HepG2 (cell line): ENCODE results near the gene MINDY1. TPM values are rescaled to one million over a fixed set of nuclear protein-coding genes. Genes with fewer than 3 reads are reported as not detected.

Source experiments
- AGO2 ChIP-seq: fragments of 200-400 bp; formaldehyde crosslinking; optimal IDR thresholded peaks from 2 replicates; pipeline ENCODE3; 2017; ENCODE audit warnings: mild to moderate bottlenecking, low read depth, low read length, moderate library complexity
- CEBPG ChIP-seq: IDR thresholded peaks from 2 replicates; pipeline ENCODE4 v1.6.1; 2016
- CHCHD3 ChIP-seq: sonication (generic); formaldehyde crosslinking; IDR thresholded peaks from 2 replicates; pipeline ENCODE4 v1.8.0; 2022; ENCODE audit warnings: mild to moderate bottlenecking, missing genetic modification reagents, moderate library complexity
- ELF4 ChIP-seq: sonication (generic); formaldehyde crosslinking; IDR thresholded peaks from 2 replicates; pipeline ENCODE4 v1.5.0; 2020; ENCODE audit warnings: missing genetic modification reagents, mild to moderate bottlenecking, moderate library complexity, borderline replicate concordance
- FOXC1 ChIP-seq: sonication (generic); formaldehyde crosslinking; IDR thresholded peaks from 2 replicates; pipeline ENCODE4 v1.8.0; 2022; ENCODE audit warnings: mild to moderate bottlenecking, missing genetic modification reagents, borderline replicate concordance
- FUBP1 ChIP-seq: sonication (generic); formaldehyde crosslinking; IDR thresholded peaks from 2 replicates; pipeline ENCODE4 v1.5.1; 2020; ENCODE audit warnings: missing genetic modification reagents, mild to moderate bottlenecking, borderline replicate concordance
- GFI1 ChIP-seq: sonication (generic); formaldehyde crosslinking; IDR thresholded peaks from 2 replicates; pipeline ENCODE4 v1.5.0; 2020; ENCODE audit warnings: missing genetic modification reagents, mild to moderate bottlenecking, borderline replicate concordance
- HMG20A ChIP-seq: IDR thresholded peaks from 2 replicates; pipeline ENCODE4 v1.6.1; 2016; ENCODE audit warnings: borderline replicate concordance
- JDP2 ChIP-seq: sonication (generic); formaldehyde crosslinking; IDR thresholded peaks from 2 replicates; pipeline ENCODE4 v1.8.1; 2022; ENCODE audit warnings: missing genetic modification reagents, borderline replicate concordance
- KDM6A ChIP-seq: IDR thresholded peaks from 2 replicates; pipeline ENCODE4 v1.6.1; 2016; ENCODE audit warnings: low read depth
- MAFK ChIP-seq, 2 experiments: IDR thresholded peaks in 1 of 2; conservative IDR thresholded peaks in 1 of 2; 2 replicates each; pipeline ENCODE4 v1.6.1; 2011; ENCODE audit warnings: improper control_type of control experiment in 2 of 2, low read length in 2 of 2
- MAX ChIP-seq: IDR thresholded peaks from 2 replicates; pipeline ENCODE4 v1.6.1; 2012; ENCODE audit warnings: inconsistent platforms
- MEIS1 ChIP-seq: sonication (generic); formaldehyde crosslinking; IDR thresholded peaks from 2 replicates; pipeline ENCODE4 v1.9.0; 2021; ENCODE audit warnings: mild to moderate bottlenecking, missing genetic modification reagents, moderate library complexity, borderline replicate concordance
- NR0B2 ChIP-seq: sonication (generic); formaldehyde crosslinking; IDR thresholded peaks from 2 replicates; pipeline ENCODE4 v1.4.0; 2020; ENCODE audit warnings: mild to moderate bottlenecking, missing genetic modification reagents
- SCMH1 ChIP-seq: sonication (generic); formaldehyde crosslinking; IDR thresholded peaks from 2 replicates; pipeline ENCODE4 v1.9.0; 2021; ENCODE audit warnings: missing genetic modification reagents, mild to moderate bottlenecking, borderline replicate concordance
- SIX4 ChIP-seq: sonication (generic); formaldehyde crosslinking; IDR thresholded peaks from 2 replicates; pipeline ENCODE4 v1.4.0; 2020; ENCODE audit warnings: missing genetic modification reagents
- SOX13 ChIP-seq, 3 experiments: fragments of 450-650 bp in 1 of 3; sonication (generic) in 1 of 3; formaldehyde crosslinking in 1 of 3; IDR thresholded peaks in 2 of 3; conservative IDR thresholded peaks in 1 of 3; 2 replicates each; pipeline versions ENCODE4 v1.5.0 to v1.6.1; 2016 to 2020; ENCODE audit warnings: antibody characterized with exemption in 1 of 3, mild to moderate bottlenecking in 1 of 3, missing compliant biosample characterization in 1 of 3, missing genetic modification reagents in 1 of 3, moderate library complexity in 1 of 3
- TBX2 ChIP-seq: sonication (generic); formaldehyde crosslinking; IDR thresholded peaks from 2 replicates; pipeline ENCODE4 v1.5.0; 2020; ENCODE audit warnings: missing genetic modification reagents, mild to moderate bottlenecking, borderline replicate concordance
- U2AF1 ChIP-seq: fragments of 200-400 bp; formaldehyde crosslinking; optimal IDR thresholded peaks from 2 replicates; pipeline ENCODE3; 2017; ENCODE audit warnings: mild to moderate bottlenecking, low read depth, low read length
- ZBTB21 ChIP-seq: sonication (generic); formaldehyde crosslinking; IDR thresholded peaks from 2 replicates; pipeline ENCODE4 v1.4.0; 2020; ENCODE audit warnings: missing genetic modification reagents
- ZFP36L1 ChIP-seq: sonication (generic); formaldehyde crosslinking; IDR thresholded peaks from 2 replicates; pipeline ENCODE4 v1.8.0; 2022; ENCODE audit warnings: mild to moderate bottlenecking, missing genetic modification reagents, moderate library complexity
- ZNF12 ChIP-seq: sonication (generic); formaldehyde crosslinking; IDR thresholded peaks from 2 replicates; pipeline ENCODE4 v1.5.0; 2020; ENCODE audit warnings: missing genetic modification reagents
- ZNF292 ChIP-seq: sonication (generic); formaldehyde crosslinking; IDR thresholded peaks from 2 replicates; pipeline ENCODE4 v1.8.1; 2022; ENCODE audit warnings: mild to moderate bottlenecking, low read depth, missing genetic modification reagents, borderline replicate concordance
- ZNF44 ChIP-seq: sonication (generic); formaldehyde crosslinking; IDR thresholded peaks from 2 replicates; pipeline ENCODE4 v1.5.1; 2020; ENCODE audit warnings: mild to moderate bottlenecking, missing genetic modification reagents
- polyA plus RNA-seq, 8 experiments: library from polyadenylated mRNA; depleted of rRNA in 3 of 8; stranded (reverse) in 7 of 8; unstranded in 1 of 8; fragments of >200 nt; fragmentation: Illumina TruSeq in 4 of 8; extraction: Trizol in 4 of 8; gene quantifications; 2 replicates each; pipeline versions ENCODE4 v1.2.1 to v1.2.3, GENCODE V29; 2011 to 2016; ENCODE audit warnings: low read depth in 4 of 8, missing spikeins in 1 of 8, mixed read lengths in 1 of 8; ENCODE audit not compliant: insufficient read depth in 1 of 8
- total RNA-seq, 5 experiments: library from RNA; depleted of rRNA; stranded (reverse); fragments of >200 nt; fragmentation: Illumina TruSeq; extraction: Trizol; gene quantifications; 2 replicates each; pipeline ENCODE4 v1.2.3, GENCODE V29; 2016; ENCODE audit warnings: low read depth in 1 of 5
- TF ChIP-seq, protein P1 (sequence below): conservative IDR thresholded peaks from 2 replicates; pipeline ENCODE4 v1.6.1; 2018; ENCODE audit warnings: missing genetic modification reagents

The MINDY1 gene
- total and polyA plus RNA-seq, 2 of the 13 experiments (the other 11 are each of a cell fraction or from before 2014, with no cell fraction given): 11.1 to 15.0 TPM

GRCh38 chr1:150971583-150972416 is 34.9 kb downstream of the MINDY1 start (continued):
- TF ChIP-seq, protein P1, sequence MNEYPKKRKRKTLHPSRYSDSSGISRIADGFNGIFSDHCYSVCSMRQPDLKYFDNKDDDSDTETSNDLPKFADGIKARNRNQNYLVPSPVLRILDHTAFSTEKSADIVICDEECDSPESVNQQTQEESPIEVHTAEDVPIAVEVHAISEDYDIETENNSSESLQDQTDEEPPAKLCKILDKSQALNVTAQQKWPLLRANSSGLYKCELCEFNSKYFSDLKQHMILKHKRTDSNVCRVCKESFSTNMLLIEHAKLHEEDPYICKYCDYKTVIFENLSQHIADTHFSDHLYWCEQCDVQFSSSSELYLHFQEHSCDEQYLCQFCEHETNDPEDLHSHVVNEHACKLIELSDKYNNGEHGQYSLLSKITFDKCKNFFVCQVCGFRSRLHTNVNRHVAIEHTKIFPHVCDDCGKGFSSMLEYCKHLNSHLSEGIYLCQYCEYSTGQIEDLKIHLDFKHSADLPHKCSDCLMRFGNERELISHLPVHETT (CRISPR knock-in tag): no peak
- TF ChIP-seq TBX2 (peak; percentile 67), ZBTB21 (no peak), FUBP1 (CRISPR knock-in tag) (no peak), AGO2 (peak; percentile 63), KDM6A (peak; percentile 51; the same call in 1 of the 2 replicates), ZFP36L1 (CRISPR knock-in tag) (no peak), FOXC1 (CRISPR knock-in tag) (no peak), ZNF44 (CRISPR knock-in tag) (no peak), JDP2 (CRISPR knock-in tag) (no peak; the same call in 1 of the 2 replicates), ZNF292 (CRISPR knock-in tag) (no peak), GFI1 (CRISPR knock-in tag) (peak; percentile 76), U2AF1 (no peak), CEBPG (CRISPR knock-in tag) (0 out of 2 replicates have a peak, but pooled peaks have one; percentile 3), NR0B2 (CRISPR knock-in tag) (no peak), MEIS1 (no peak), CHCHD3 (no peak), MAFK (conservative IDR thresholded peaks at IDR 0.05 in 1 of 2, IDR thresholded peaks at IDR 0.05 in 1 of 2; ENCODE audit: low read length in 2 of 2) (no peak), SIX4 (CRISPR knock-in tag) (no peak; the same call in 1 of the 2 replicates), ZNF12 (CRISPR knock-in tag) (no peak), HMG20A (CRISPR knock-in tag) (no peak), MAX (peak; percentile 66), SOX13 (IDR thresholded peaks at IDR 0.05) (no peak), SOX13 (CRISPR knock-in tag; conservative IDR thresholded peaks at IDR 0.05 in 1 of 2, IDR thresholded peaks at IDR 0.05 in 1 of 2) (no peak), SCMH1 (no peak), ELF4 (CRISPR knock-in tag) (peak; percentile 36; the same call in 1 of the 2 replicates)
